K562 (cell line): ENCODE data around the gene FRRS1L. TPM values are rescaled to one million over a fixed set of nuclear protein-coding genes. Genes with fewer than 3 reads are reported as not detected.

Experiments
- CCAR2 ChIP-seq: fragments of 200-400 bp; formaldehyde crosslinking; IDR thresholded peaks from 2 replicates; pipeline ENCODE4 v1.6.1; 2017; ENCODE audit warnings: mild to moderate bottlenecking, low read depth, low read length
- CTBP1 ChIP-seq: fragments of 450-650 bp; IDR thresholded peaks from 2 replicates; pipeline ENCODE4 v1.6.1; 2016; ENCODE audit warnings: borderline replicate concordance
- DPF2 ChIP-seq: fragments of 450-650 bp; IDR thresholded peaks from 2 replicates; pipeline ENCODE4 v1.6.1; 2016
- GATAD2A ChIP-seq: fragments of 450-650 bp; IDR thresholded peaks from 2 replicates; pipeline ENCODE4 v1.6.1; 2017
- NCOA4 ChIP-seq: fragments of 450-650 bp; IDR thresholded peaks from 2 replicates; pipeline ENCODE4 v1.6.1; 2018; ENCODE audit warnings: mild to moderate bottlenecking; ENCODE audit not compliant: partially characterized antibody
- SMARCA4 ChIP-seq: fragments of 450-650 bp; IDR thresholded peaks from 2 replicates; pipeline ENCODE4 v1.6.1; 2016
- SOX6 ChIP-seq: fragments of 450-650 bp; IDR thresholded peaks from 2 replicates; pipeline ENCODE4 v1.6.1; 2014; ENCODE audit warnings: mild to moderate bottlenecking
- SRF ChIP-seq, 2 experiments: fragments of 250-450, 450-650 bp in 1 of 2; sonication (Bioruptor Pico) in 1 of 2; sonication (generic) in 1 of 2; formaldehyde crosslinking; IDR thresholded peaks; 2 replicates each; pipeline versions ENCODE4 v1.5.0 to v1.5.1; 2020 to 2022; ENCODE audit warnings: mild to moderate bottlenecking in 1 of 2, missing genetic modification reagents in 1 of 2
- TBP ChIP-seq: optimal IDR thresholded peaks from 2 replicates; pipeline ENCODE3; 2011; ENCODE audit warnings: low read depth, low read length, improper control_type of control experiment
- TEAD2 ChIP-seq: fragments of 450-650 bp; IDR thresholded peaks from 2 replicates; pipeline ENCODE4 v1.6.1; 2016; ENCODE audit warnings: missing genetic modification characterization, control low read depth, missing compliant biosample characterization
- TFAP4 ChIP-seq: sonication (generic); formaldehyde crosslinking; IDR thresholded peaks from 2 replicates; pipeline ENCODE4 v1.8.0; 2022; ENCODE audit warnings: missing genetic modification reagents, mild to moderate bottlenecking, moderate library complexity, borderline replicate concordance
- ZBTB7A ChIP-seq: IDR thresholded peaks from 2 replicates; pipeline ENCODE4 v1.6.1; 2011; ENCODE audit warnings: low read depth, mild to moderate bottlenecking, low read length, moderate library complexity, borderline replicate concordance; ENCODE audit not compliant: control insufficient read depth
- ZC3H4 ChIP-seq: sonication (generic); formaldehyde crosslinking; IDR thresholded peaks from 2 replicates; pipeline ENCODE4 v1.9.0; 2021; ENCODE audit warnings: missing genetic modification reagents, borderline replicate concordance
- ZNF644 ChIP-seq: fragments of 200-800 bp; sonication (Bioruptor generic); IDR thresholded peaks from 2 replicates; pipeline ENCODE4 v1.6.1; 2016; ENCODE audit warnings: low read depth, missing genetic modification characterization, missing compliant biosample characterization
- polyA plus RNA-seq, 8 experiments: library from polyadenylated mRNA; depleted of rRNA in 4 of 8; stranded (reverse) in 5 of 8; unstranded in 3 of 8; fragments of >200 nt; fragmentation: Nextera tagmentation in 2 of 8; fragmentation: Illumina TruSeq in 1 of 8; extraction: Ambion mirVana in 2 of 8; extraction: Trizol in 1 of 8; gene quantifications; 2 replicates each; pipeline versions ENCODE4 v1.2.1 to v1.2.3, GENCODE V29; 2011 to 2014; ENCODE audit warnings: inconsistent platforms in 1 of 8, missing spikeins in 1 of 8
- total RNA-seq, 7 experiments: library from RNA; depleted of rRNA in 6 of 7; stranded (reverse); fragments of >200 nt in 6 of 7; fragmentation: Illumina TruSeq in 2 of 7; extraction: Trizol in 2 of 7; gene quantifications; 2 replicates each; pipeline versions ENCODE4 v1.2.1 to v1.2.3, GENCODE V29; 2011 to 2021; ENCODE audit warnings: low replicate concordance in 1 of 7
- TF ChIP-seq, protein P1 (sequence below): sonication (generic); formaldehyde crosslinking; IDR thresholded peaks from 2 replicates; pipeline ENCODE4 v1.8.1; 2023; ENCODE audit warnings: mild to moderate bottlenecking, missing genetic modification reagents
- TF ChIP-seq, protein P2 (sequence below): fragments of 250-450 bp; sonication (Bioruptor Pico); IDR thresholded peaks from 2 replicates; pipeline ENCODE4 v1.8.0; 2022; ENCODE audit warnings: moderate library complexity, mild to moderate bottlenecking, inconsistent platforms
- TF ChIP-seq, protein P3 (sequence below): fragments of 250-450 bp; sonication (Bioruptor Pico); IDR thresholded peaks from 2 replicates; pipeline ENCODE4 v1.4.0; 2020; ENCODE audit warnings: borderline replicate concordance
- TF ChIP-seq, protein P4 (sequence below): fragments of 450-650 bp; formaldehyde crosslinking; IDR thresholded peaks from 2 replicates; pipeline ENCODE4 v1.4.0; 2020; ENCODE audit warnings: mild to moderate bottlenecking, moderate library complexity
- TF ChIP-seq, protein P5 (sequence below), 2 experiments: IDR thresholded peaks; 2 replicates each; pipeline ENCODE4 v1.6.1; 2011; ENCODE audit warnings: borderline replicate concordance in 1 of 2, control low read depth in 1 of 2, low read depth in 1 of 2, low read length in 1 of 2, mild to moderate bottlenecking in 1 of 2, mixed read lengths in 1 of 2, moderate library complexity in 1 of 2; ENCODE audit not compliant: insufficient read depth in 1 of 2, insufficient read length in 1 of 2, poor library complexity in 1 of 2, severe bottlenecking in 1 of 2; ENCODE audit errors: extremely low read depth in 1 of 2

The FRRS1L gene
- total and polyA plus RNA-seq, 9 of the 15 experiments (the other 6 are each of a cell fraction or from before 2014, with no cell fraction given), result under 0.01 to 0.04 (median 0.03) TPM; not detected in 5

GRCh38 chr9:109107402-109108240, 59.4 kb downstream of the FRRS1L start (continued):
- TF ChIP-seq, protein P1, sequence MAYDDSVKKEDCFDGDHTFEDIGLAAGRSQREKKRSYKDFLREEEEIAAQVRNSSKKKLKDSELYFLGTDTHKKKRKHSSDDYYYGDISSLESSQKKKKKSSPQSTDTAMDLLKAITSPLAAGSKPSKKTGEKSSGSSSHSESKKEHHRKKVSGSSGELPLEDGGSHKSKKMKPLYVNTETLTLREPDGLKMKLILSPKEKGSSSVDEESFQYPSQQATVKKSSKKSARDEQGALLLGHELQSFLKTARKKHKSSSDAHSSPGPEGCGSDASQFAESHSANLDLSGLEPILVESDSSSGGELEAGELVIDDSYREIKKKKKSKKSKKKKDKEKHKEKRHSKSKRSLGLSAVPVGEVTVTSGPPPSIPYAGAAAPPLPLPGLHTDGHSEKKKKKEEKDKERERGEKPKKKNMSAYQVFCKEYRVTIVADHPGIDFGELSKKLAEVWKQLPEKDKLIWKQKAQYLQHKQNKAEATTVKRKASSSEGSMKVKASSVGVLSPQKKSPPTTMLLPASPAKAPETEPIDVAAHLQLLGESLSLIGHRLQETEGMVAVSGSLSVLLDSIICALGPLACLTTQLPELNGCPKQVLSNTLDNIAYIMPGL (CRISPR knock-in tag), result no peak
- TF ChIP-seq, protein P2, sequence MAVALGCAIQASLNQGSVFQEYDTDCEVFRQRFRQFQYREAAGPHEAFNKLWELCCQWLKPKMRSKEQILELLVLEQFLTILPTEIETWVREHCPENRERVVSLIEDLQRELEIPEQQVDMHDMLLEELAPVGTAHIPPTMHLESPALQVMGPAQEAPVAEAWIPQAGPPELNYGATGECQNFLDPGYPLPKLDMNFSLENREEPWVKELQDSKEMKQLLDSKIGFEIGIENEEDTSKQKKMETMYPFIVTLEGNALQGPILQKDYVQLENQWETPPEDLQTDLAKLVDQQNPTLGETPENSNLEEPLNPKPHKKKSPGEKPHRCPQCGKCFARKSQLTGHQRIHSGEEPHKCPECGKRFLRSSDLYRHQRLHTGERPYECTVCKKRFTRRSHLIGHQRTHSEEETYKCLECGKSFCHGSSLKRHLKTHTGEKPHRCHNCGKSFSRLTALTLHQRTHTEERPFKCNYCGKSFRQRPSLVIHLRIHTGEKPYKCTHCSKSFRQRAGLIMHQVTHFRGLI (CRISPR knock-in tag), result no peak
- TF ChIP-seq, protein P3, sequence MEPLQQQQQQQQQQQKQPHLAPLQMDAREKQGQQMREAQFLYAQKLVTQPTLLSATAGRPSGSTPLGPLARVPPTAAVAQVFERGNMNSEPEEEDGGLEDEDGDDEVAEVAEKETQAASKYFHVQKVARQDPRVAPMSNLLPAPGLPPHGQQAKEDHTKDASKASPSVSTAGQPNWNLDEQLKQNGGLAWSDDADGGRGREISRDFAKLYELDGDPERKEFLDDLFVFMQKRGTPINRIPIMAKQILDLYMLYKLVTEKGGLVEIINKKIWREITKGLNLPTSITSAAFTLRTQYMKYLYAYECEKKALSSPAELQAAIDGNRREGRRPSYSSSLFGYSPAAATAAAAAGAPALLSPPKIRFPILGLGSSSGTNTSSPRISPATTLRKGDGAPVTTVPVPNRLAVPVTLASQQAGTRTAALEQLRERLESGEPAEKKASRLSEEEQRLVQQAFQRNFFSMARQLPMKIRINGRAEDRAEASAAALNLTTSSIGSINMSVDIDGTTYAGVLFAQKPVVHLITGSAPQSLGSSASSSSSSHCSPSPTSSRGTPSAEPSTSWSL (CRISPR knock-in tag), result no peak
- TF ChIP-seq SMARCA4, result peak; percentile 96
- TF ChIP-seq ZC3H4 (CRISPR knock-in tag), result no peak
- TF ChIP-seq GATAD2A, result 0 out of 2 replicates have a peak, but pooled peaks have one; percentile 72
- TF ChIP-seq TFAP4 (CRISPR knock-in tag), result no peak
- TF ChIP-seq, protein P4, sequence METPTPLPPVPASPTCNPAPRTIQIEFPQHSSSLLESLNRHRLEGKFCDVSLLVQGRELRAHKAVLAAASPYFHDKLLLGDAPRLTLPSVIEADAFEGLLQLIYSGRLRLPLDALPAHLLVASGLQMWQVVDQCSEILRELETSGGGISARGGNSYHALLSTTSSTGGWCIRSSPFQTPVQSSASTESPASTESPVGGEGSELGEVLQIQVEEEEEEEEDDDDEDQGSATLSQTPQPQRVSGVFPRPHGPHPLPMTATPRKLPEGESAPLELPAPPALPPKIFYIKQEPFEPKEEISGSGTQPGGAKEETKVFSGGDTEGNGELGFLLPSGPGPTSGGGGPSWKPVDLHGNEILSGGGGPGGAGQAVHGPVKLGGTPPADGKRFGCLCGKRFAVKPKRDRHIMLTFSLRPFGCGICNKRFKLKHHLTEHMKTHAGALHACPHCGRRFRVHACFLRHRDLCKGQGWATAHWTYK (CRISPR knock-in tag), result no peak
- peak; percentile 21 for TF ChIP-seq NCOA4
- TF ChIP-seq ZBTB7A, result no peak
- peak; percentile 77 for TF ChIP-seq SOX6
- no peak for TF ChIP-seq ZNF644 (tag)
- no peak for TF ChIP-seq TBP
- TF ChIP-seq CCAR2, result no peak
- TF ChIP-seq, protein P5, sequence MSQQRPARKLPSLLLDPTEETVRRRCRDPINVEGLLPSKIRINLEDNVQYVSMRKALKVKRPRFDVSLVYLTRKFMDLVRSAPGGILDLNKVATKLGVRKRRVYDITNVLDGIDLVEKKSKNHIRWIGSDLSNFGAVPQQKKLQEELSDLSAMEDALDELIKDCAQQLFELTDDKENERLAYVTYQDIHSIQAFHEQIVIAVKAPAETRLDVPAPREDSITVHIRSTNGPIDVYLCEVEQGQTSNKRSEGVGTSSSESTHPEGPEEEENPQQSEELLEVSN (IDR thresholded peaks at IDR 0.05; ENCODE audit: borderline replicate concordance in 1 of 2, extremely low read depth in 1 of 2, insufficient read depth in 1 of 2, insufficient read length in 1 of 2, low read depth in 1 of 2, low read length in 1 of 2, poor library complexity in 1 of 2, severe bottlenecking in 1 of 2), result no peak
- TF ChIP-seq TEAD2 (tag), result no peak
- TF ChIP-seq SRF (CRISPR knock-in tag; IDR thresholded peaks at IDR 0.05), result no peak; a peak in 1 of 4 replicates
- peak; percentile 97 for TF ChIP-seq DPF2
- peak; percentile 77 for TF ChIP-seq CTBP1
